Brain pericyte (primary cell): Measurements from ENCODE around the gene KRT17.
"Not testable (repeated sequence)": the region's sequence is repeated elsewhere in the genome, so short reads cannot be mapped to it uniquely, and the experiment has no call there.

ENCODE experiments used
- DNase-seq: peaks from one replicate; pipeline ENCODE4 v3.0.0-alpha.2; 2012; ENCODE audit warnings: low read depth, low spot score

KRT17 gene

GRCh38 chr17:41634639-41635038 is 10.3 kb upstream of the KRT17 start:
- no peak for DNase-seq

DNA sequence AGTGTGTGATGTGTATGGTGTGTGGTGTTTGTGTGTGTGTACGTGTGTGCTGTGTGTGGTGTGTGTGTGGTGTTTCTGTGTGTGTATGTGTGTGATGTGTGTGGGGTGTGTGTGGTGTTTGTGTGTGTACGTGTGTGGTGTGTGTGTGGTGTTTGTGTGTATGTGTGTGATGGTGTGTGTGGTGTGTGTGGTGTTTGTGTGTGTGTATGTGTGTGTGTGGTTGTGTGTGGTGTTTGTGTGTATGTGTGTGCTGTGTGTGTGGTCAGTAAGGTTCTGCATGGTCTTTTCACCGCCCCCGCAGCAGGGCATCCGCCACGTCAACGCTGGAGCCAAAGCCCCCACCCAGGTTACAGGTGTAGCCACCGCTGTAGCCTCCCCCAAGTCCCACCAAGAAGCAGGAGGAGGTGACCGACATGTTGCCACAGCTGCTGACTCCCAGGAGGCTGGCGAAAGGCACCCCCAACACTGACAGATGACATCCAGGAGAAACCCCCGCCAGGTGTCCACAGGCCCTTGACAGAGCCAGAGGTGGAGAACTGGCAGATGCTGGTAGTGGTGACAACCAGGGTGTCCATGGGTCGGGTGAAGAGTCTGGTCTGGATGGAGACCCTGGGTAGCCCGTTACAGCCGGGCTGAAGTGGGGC is 9.3 kb upstream of the KRT17 start:
- no peak for DNase-seq

DNA sequence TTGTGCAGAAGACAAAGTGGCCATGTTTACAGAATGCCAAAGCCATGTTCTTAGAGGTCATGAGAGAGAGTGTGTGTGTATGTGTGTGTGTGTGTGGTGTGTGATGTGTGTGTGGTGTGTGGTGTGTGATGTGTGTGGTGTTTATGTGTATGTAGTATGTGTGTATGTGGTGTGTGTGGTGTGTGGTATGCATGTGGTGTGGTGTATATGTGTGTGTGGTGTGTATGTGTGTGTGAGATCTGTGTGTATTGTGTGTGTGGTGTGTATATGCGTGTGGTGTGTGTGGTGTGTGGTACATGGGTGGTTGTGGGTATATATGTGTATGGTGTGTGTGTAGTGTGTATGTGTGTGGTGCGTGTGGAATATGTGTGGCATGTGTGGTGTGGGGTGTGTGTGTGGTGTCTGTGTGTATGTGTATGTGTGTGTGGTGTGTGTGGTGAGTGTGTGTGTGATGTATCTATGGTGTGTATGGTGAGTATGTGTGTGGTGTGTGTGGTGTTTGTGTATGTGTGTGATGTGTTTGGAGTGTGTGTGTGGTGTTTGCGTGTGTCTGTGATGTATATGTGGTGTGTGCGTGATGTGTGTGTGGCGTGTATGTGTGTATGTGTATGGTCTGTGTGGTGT is 8.2 kb upstream of the KRT17 start:
- no peak for DNase-seq

GRCh38 chr17:41631898-41632285 is 7.5 kb upstream of the KRT17 start:
- no peak for DNase-seq

- DNase-seq, result no peak
Observed at GRCh38 chr17:41631025-41631897, 6.9 kb upstream of the KRT17 start.

GRCh38 chr17:41629826-41630670 is 5.7 kb upstream of the KRT17 start:
- DNase-seq, result no peak

DNA sequence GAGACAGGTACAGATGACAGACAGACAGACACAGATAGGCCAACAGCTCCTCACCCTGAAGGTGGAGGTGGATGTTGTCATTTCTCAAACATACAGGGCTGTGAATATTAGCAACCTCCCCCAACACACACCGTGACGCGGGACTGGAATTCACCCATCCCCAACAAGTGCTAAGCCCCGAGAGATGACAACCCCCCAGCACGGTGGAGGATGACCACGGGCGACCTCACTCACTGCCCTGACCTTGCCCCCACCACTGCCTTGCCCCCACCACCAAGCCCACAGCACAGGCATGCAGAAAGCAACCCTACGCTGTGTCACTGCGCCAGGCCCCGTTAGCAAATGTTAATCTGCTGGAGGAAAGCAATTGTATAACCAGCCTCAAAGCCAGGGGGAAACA is 4.9 kb upstream of the KRT17 start:
- no peak for DNase-seq

GRCh38 chr17:41628621-41629255 is 4.4 kb upstream of the KRT17 start:
- DNase-seq, result not testable (repeated sequence)

DNA sequence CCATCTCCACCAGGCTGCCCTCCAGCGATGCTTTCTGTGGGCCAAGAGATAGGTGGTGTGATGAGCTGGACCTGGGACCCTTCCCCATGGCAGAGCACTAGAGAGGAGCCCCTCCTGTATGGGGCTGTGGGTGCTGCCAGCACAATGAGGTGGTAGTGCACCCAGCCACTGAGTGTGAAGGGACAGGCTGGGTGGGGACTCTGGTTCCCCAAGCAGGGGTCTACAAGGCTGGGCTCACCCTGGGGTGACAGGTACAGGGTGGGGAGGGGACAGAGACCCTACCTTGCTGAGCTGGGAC is 3.6 kb upstream of the KRT17 start:
- DNase-seq, result not testable (repeated sequence)

DNA sequence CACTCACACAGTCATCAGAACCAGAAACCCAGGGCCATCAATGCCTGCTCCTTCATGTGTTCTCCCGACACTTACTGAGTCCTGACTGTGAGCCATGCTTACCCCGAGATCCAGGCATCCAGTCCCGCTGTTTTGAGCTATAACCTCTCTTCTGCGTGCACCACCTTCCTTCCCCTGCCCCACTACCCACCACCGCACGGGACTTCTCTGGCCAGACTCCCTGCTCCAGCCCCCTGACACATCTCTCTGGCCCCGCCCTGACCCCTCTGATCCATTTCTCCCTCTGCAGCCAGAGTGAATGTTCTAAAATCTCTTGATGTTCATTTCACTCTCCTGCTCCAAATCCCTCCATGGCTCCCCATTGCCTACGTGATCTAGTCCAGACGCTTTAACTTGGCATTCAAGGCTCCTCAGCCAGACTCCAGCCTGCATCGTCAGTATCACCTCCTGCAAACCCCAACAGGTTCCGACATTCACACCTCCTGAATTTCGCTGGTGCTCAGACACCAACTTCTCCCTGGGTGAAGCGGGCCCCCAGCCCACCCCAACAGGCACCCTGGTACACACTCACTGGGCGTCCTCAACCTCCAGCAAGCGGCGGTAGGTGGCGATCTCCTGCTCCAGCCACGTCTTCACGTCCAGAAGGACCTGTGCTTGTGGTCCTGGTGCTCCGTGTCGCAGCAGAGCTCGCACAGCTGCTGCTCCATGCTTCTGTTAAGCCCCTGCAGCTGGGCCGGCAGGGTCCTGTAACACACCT is 3.1 kb upstream of the KRT17 start:
- DNase-seq, result no peak

- not testable (repeated sequence) for DNase-seq
Observed at GRCh38 chr17:41626914-41627295, 2.5 kb upstream of the KRT17 start.

- not testable (repeated sequence) for DNase-seq
Observed at GRCh38 chr17:41626028-41626913, 1.9 kb upstream of the KRT17 start.

DNA sequence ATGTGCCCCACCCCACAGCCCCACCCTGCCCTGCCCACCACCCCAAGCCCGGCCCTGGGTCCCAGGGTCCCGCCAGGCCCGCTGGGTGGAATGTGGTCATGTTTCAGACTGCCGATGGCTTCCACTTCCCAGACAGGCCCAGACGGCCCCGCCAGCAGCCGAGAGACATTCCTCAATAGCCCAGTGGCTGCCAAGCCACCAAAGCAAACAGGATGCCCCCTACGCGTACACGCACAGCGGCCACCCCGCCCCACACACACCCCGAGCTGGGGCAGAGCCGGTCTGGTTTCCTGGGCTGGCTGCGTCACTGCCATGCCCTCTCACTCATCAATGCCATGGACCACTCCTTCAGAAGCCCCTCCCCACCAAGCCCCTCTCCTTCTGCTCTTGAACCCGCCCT is 1.2 kb upstream of the KRT17 start:
- no peak for DNase-seq

DNA sequence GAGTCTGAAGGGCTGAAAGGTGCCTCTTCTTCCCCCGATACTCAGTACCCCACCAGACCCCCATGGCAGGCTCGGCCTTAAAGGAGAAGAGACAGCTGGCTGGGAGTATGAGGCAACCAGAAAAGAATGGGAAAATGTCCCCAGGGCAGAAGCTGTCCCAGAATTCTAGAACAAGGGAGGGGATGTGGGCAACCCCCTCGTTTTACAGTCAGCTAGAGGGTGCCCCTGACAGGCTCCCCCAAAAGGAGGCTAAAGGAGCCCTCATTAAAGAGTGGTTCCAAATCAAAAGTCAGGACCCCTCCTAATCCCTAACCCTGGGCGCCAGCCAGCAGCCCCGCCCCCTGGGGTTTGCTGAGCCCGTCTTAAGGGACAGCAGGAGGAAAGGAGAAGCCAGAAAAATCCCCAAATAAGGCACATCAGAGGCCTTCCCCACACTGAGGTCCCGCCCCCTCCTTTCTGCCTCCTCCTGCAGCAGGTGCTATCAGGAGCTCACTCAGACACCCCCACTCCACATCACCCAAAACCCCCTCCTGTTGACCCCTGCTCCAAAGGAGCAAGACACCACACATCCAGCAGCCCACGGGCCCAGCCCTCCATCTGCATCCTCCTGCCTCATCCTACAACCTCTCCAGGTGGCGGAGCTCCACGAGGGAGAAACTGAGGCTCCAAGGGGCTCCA is 1.1 kb downstream of the KRT17 start:
- not testable (repeated sequence) for DNase-seq

DNA sequence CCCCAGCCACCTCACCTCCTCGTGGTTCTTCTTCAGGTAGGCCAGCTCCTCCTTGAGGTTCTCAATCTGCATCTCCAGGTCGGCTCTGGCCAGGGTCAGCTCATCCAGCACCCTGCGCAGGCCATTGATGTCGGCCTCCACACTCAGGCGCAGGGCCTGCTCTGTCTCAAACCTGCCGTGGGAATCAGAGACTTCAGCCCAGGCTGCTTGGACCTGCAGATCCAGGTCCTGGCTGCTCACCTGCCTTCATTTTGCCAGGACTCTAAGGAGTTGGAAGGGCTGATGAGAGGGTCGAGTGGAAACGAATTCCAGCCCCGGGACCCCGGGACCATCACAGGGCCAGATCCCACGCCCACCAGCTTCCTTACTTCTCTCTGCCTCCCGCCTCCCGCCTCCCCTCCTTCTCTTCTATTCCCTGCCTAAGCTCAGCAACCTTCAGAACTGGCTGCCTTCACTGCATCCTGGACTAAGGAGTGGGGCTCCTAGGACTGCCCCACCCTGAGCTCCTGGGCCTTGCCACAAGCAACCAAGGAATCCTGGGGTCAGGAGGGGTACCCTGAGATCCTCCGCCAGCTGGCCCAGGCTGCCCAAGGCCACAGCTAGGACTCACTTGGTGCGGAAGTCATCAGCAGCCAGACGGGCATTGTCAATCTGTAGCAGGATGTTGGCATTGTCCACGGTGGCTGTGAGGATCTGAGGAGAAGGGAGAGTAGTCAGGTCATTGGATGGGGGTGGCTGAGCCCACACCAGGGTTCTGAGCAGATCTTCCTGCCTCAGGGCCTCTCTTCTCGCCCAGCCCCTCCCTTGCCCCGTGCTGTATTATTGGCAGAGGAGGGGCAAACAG is 1.8 kb downstream of the KRT17 start:
- DNase-seq, result not testable (repeated sequence)

DNA sequence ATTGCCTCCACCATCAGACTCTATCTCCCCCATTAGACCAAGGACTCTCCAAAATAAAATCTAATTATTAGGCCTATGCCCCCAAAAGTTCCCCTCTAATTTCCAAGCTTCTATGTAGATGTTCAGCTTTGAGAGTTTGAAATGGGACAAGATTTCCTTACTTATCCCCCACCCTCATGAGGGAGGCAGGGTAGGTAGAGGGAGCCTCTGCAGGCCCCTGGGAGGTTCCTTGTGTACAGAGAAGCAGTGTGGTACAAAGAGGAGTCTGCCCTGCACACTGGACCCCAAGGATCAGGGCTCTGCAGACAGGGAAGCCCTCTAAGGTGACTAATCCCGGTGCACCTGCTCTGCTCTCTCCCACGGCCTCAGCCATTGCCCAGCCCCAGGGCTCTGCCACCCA is 2.5 kb downstream of the KRT17 start:
- no peak for DNase-seq

GRCh38 chr17:41621435-41621817 is 2.9 kb downstream of the KRT17 start:
- not testable (repeated sequence) for DNase-seq
